Measurements from ENCODE around the gene HVCN1. TPM values are rescaled to one million over a fixed set of nuclear protein-coding genes. Genes with fewer than 3 reads are reported as not detected.

The HVCN1 gene
- total RNA-seq, 1 donor from 2014 or later, result 7.6 TPM

- no peak for TF ChIP-seq POLR2A (IDR thresholded peaks at IDR 0.05)
- TF ChIP-seq POLR2AphosphoS5 (IDR thresholded peaks at IDR 0.05; ENCODE audit: insufficient read depth in 1 of 2, low read depth in 1 of 2), result no peak
- TF ChIP-seq CTCF (IDR thresholded peaks at IDR 0.05), result no peak
- Histone ChIP-seq H3K4me1 (peaks cover 11% of the 10 kb centered on the region), H3K27ac (no peak overlapping the region), H3K4me3 (no peak overlapping the region), H3K9me3 (no peaks in the 10 kb centered on the region), H3K36me3 (no peaks in the 10 kb centered on the region), H3K27me3 (no peaks in the 10 kb centered on the region)
- DNase-seq (ENCODE audit: extremely low spot score in 2 of 2), result no peak
- intact Hi-C loops (cut with DNase I), result no loop called here
These were observed 13.2 kb upstream of the HVCN1 start for GRCh38 chr12:110702081-110702480.

GRCh38 chr12:110699591-110700445, 10.9 kb upstream of the HVCN1 start:
- intact Hi-C loops (cut with DNase I), result loop anchor here (10.0 kb wide), 1 partner anchor 85 kb away; the partner anchor contains the start of gene TCTN1
- no peak for DNase-seq (ENCODE audit: extremely low spot score in 2 of 2)
- H3K4me3 ChIP-seq, result no peak overlapping the region

GRCh38 chr12:110698171-110698902, 9.4 kb upstream of the HVCN1 start:
- H3K36me3 ChIP-seq, result no peaks in the 10 kb centered on the region
- H3K9me3 ChIP-seq, result no peaks in the 10 kb centered on the region
- DNase-seq (ENCODE audit: extremely low spot score in 2 of 2), result peak in 1 of 2 donors; percentile 91
- H3K27me3 ChIP-seq, result no peaks in the 10 kb centered on the region
- no peak overlapping the region for H3K27ac ChIP-seq
- peak overlapping the region; percentile 8 to 35 for H3K4me3 ChIP-seq
- peaks cover 11% of the 10 kb centered on the region for H3K4me1 ChIP-seq
- TF ChIP-seq CTCF (IDR thresholded peaks at IDR 0.05), result peak; percentile 33 to 58 (median 43)
- TF ChIP-seq POLR2AphosphoS5 (IDR thresholded peaks at IDR 0.05; ENCODE audit: insufficient read depth in 1 of 2, low read depth in 1 of 2), result peak; percentile 24 to 64
- TF ChIP-seq POLR2A (IDR thresholded peaks at IDR 0.05), result no peak
- intact Hi-C loops (cut with DNase I), result loop anchor here (10.0 kb wide), 1 partner anchor 84 kb away; the partner anchor contains the start of gene TCTN1

More at GRCh38 chr12:110699591-110700445, 10.9 kb upstream of the HVCN1 start:
- Histone ChIP-seq H3K27me3 (no peaks in the 10 kb centered on the region), H3K36me3 (no peaks in the 10 kb centered on the region), H3K27ac (no peak overlapping the region), H3K4me1 (peaks cover 11% of the 10 kb centered on the region), H3K9me3 (no peaks in the 10 kb centered on the region)
- no peak for TF ChIP-seq CTCF (IDR thresholded peaks at IDR 0.05)
- TF ChIP-seq POLR2A (IDR thresholded peaks at IDR 0.05), result no peak
- TF ChIP-seq POLR2AphosphoS5 (IDR thresholded peaks at IDR 0.05; ENCODE audit: insufficient read depth in 1 of 2, low read depth in 1 of 2), result no peak

- H3K36me3 ChIP-seq, result no peaks in the 10 kb centered on the region
- peaks cover 11% of the 10 kb centered on the region for H3K4me1 ChIP-seq
- no peak for TF ChIP-seq POLR2AphosphoS5 (IDR thresholded peaks at IDR 0.05; ENCODE audit: insufficient read depth in 1 of 2, low read depth in 1 of 2)
- no peak for TF ChIP-seq CTCF (IDR thresholded peaks at IDR 0.05)
- no peak for TF ChIP-seq POLR2A (IDR thresholded peaks at IDR 0.05)
- no peaks in the 10 kb centered on the region for H3K9me3 ChIP-seq
- DNase-seq (ENCODE audit: extremely low spot score in 2 of 2), result no peak
- no peak overlapping the region for H3K27ac ChIP-seq
- H3K27me3 ChIP-seq, result no peaks in the 10 kb centered on the region
- no peak overlapping the region for H3K4me3 ChIP-seq
- intact Hi-C loops (cut with DNase I), result loop anchor here (10.0 kb wide), 1 partner anchor 82 kb away; the partner anchor contains the start of gene TCTN1
These were observed 8.3 kb upstream of the HVCN1 start for GRCh38 chr12:110697236-110697635.
